Panc1 (cell line): ENCODE measurements around the gene CDC42EP4. TPM values are rescaled to one million over a fixed set of nuclear protein-coding genes. Genes with fewer than 3 reads are reported as not detected.

Experiments used
- ATAC-seq: fragments of 200-7000 bp; cut with Tn5 transposase; 2 replicates; pipeline ENCODE4 v1.9.1; 2020; ENCODE audit warnings: mild to moderate bottlenecking, moderate library complexity
- BruUV-seq: library from RNA; stranded (reverse); fragments of 400-500 nt; replicated peaks from 2 replicates; lab custom pipeline; 2021; lab: Mats Ljungman, UMichigan
- CTCF ChIA-PET: fragments of 300-600 bp; sonication (Branson Sonifier 250); formaldehyde crosslinking; loops from one replicate; lab custom pipeline; 2022; ENCODE audit warnings: antibody characterized with exemption; lab: Charles Lee
- POLR2A ChIA-PET: fragments of 300-600 bp; sonication (Branson Sonifier 250); formaldehyde crosslinking; loops from one replicate; lab custom pipeline; 2022; ENCODE audit warnings: antibody characterized with exemption; lab: Charles Lee
- DNase-seq: peaks from one replicate; pipeline ENCODE4 v3.0.0-alpha.2; 2010; ENCODE audit warnings: low read depth, low spot score
- H3K27ac ChIP-seq: 2 replicates; pipeline ENCODE4 v1.5.1; 2011; ENCODE audit warnings: mild to moderate bottlenecking, low read length, inconsistent platforms
- H3K27me3 ChIP-seq: fragments of 200-500 bp; sonication (Bioruptor generic); 2 replicates; pipeline ENCODE4 v1.6.0; 2014; ENCODE audit warnings: low read length, inconsistent platforms; ENCODE audit not compliant: control insufficient read depth, insufficient read depth
- H3K36me3 ChIP-seq: fragments of 200-500 bp; sonication (Bioruptor generic); 2 replicates; pipeline ENCODE4 v1.5.1; 2014; ENCODE audit warnings: inconsistent platforms, mild to moderate bottlenecking, low read length, moderate library complexity; ENCODE audit not compliant: control insufficient read depth, insufficient read depth
- H3K4me1 ChIP-seq: 2 replicates; pipeline ENCODE4 v1.5.1; 2011; ENCODE audit warnings: inconsistent platforms, mild to moderate bottlenecking, low read length, moderate library complexity; ENCODE audit not compliant: control insufficient read depth, insufficient read depth
- H3K4me3 ChIP-seq, 2 experiments: 2 replicates each; pipeline ENCODE4 v1.5.1; 2011 to 2012; ENCODE audit warnings: low read depth in 2 of 2, low read length in 2 of 2, mild to moderate bottlenecking in 2 of 2, inconsistent platforms in 1 of 2, moderate library complexity in 1 of 2
- H3K9me3 ChIP-seq: fragments of 200-500 bp; sonication (Bioruptor generic); 2 replicates; pipeline ENCODE4 v1.5.1; 2014; ENCODE audit warnings: low read depth, mild to moderate bottlenecking, inconsistent platforms, low read length, moderate library complexity; ENCODE audit not compliant: control insufficient read depth, insufficient read depth
- POLR2AphosphoS5 ChIP-seq: IDR thresholded peaks from 2 replicates; pipeline ENCODE4 v1.6.1; 2012; ENCODE audit warnings: mild to moderate bottlenecking, low read depth, low read length, moderate library complexity
- SIN3A ChIP-seq: IDR thresholded peaks from 2 replicates; pipeline ENCODE4 v1.6.1; 2012; ENCODE audit warnings: low read depth, mild to moderate bottlenecking, low read length, moderate library complexity, borderline replicate concordance; ENCODE audit not compliant: insufficient read depth
- TCF7L2 ChIP-seq: IDR thresholded peaks from 2 replicates; pipeline ENCODE4 v1.6.1; 2011; ENCODE audit warnings: mild to moderate bottlenecking, low read depth, low read length, inconsistent platforms
- in situ Hi-C: cut with HindIII; loops from 2 replicates; pipeline ENCODE4 v1.10.0; 2016; ENCODE audit warnings: low sequenced_read_pairs, low pct_unique_long_range_greater_than_20kb
- intact Hi-C: fragments of 100-400 bp; cut with micrococcal nuclease; formaldehyde crosslinking; loops from one replicate; pipeline ENCODE4 v1.10.0; 2022; ENCODE audit not compliant: unreplicated experiment
- total RNA-seq: library from RNA; stranded (reverse); gene quantifications from one replicate; pipeline ENCODE4 v1.2.1, GENCODE V29; 2021; ENCODE audit not compliant: unreplicated experiment
- TF ChIP-seq, protein P1 (sequence below): fragments of 450-650 bp; IDR thresholded peaks from 2 replicates; pipeline ENCODE4 v1.5.1; 2017; ENCODE audit warnings: mild to moderate bottlenecking
- TF ChIP-seq, protein P2 (sequence below), 2 experiments: IDR thresholded peaks; 2 replicates each; pipeline ENCODE4 v1.6.1; 2011 to 2012; ENCODE audit warnings: low read depth in 2 of 2, control low read depth in 1 of 2, low read length in 1 of 2, mild to moderate bottlenecking in 1 of 2, moderate library complexity in 1 of 2; ENCODE audit not compliant: insufficient read depth in 1 of 2

CDC42EP4 gene
- total RNA-seq, 1 experiment from 2014 or later: 65.9 TPM

DNA sequence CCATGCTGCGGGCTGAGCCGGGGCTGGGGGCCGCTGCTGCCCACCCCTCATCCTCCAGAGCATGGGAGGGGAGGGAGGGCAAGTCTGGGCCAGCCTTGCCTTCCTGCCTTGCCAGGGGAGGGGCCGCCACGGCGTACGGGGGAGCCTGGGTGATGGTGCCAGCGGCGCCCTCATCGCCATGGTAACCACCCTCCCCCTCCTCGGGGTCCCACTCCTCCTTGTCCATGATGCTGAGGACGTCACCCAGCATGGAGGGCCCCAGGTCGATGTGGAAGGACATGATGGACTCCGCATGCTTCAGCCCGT is 26.2 kb downstream of the CDC42EP4 start:
- no peak overlapping the region for H3K4me3 ChIP-seq
- no TSS peak for BruUV-seq
- CTCF ChIA-PET: no interaction called here
- intact Hi-C loops (no loop called here), in situ Hi-C loops (loop anchor here (10.0 kb wide), 1 partner anchor 311 kb away; no protein-coding TSS in a partner anchor)
- DNase-seq: no peak
- ATAC-seq: no peak
- H3K4me1 ChIP-seq: peaks cover 41% of the 10 kb centered on the region
- no peaks in the 10 kb centered on the region for H3K36me3 ChIP-seq
- POLR2A ChIA-PET: no interaction called here
- H3K9me3 ChIP-seq: no peaks in the 10 kb centered on the region
- TF ChIP-seq, protein P1, sequence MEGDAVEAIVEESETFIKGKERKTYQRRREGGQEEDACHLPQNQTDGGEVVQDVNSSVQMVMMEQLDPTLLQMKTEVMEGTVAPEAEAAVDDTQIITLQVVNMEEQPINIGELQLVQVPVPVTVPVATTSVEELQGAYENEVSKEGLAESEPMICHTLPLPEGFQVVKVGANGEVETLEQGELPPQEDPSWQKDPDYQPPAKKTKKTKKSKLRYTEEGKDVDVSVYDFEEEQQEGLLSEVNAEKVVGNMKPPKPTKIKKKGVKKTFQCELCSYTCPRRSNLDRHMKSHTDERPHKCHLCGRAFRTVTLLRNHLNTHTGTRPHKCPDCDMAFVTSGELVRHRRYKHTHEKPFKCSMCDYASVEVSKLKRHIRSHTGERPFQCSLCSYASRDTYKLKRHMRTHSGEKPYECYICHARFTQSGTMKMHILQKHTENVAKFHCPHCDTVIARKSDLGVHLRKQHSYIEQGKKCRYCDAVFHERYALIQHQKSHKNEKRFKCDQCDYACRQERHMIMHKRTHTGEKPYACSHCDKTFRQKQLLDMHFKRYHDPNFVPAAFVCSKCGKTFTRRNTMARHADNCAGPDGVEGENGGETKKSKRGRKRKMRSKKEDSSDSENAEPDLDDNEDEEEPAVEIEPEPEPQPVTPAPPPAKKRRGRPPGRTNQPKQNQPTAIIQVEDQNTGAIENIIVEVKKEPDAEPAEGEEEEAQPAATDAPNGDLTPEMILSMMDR: no peak
- TF ChIP-seq TCF7L2 (no peak), SIN3A (no peak), POLR2AphosphoS5 (no peak)
- TF ChIP-seq, protein P2, sequence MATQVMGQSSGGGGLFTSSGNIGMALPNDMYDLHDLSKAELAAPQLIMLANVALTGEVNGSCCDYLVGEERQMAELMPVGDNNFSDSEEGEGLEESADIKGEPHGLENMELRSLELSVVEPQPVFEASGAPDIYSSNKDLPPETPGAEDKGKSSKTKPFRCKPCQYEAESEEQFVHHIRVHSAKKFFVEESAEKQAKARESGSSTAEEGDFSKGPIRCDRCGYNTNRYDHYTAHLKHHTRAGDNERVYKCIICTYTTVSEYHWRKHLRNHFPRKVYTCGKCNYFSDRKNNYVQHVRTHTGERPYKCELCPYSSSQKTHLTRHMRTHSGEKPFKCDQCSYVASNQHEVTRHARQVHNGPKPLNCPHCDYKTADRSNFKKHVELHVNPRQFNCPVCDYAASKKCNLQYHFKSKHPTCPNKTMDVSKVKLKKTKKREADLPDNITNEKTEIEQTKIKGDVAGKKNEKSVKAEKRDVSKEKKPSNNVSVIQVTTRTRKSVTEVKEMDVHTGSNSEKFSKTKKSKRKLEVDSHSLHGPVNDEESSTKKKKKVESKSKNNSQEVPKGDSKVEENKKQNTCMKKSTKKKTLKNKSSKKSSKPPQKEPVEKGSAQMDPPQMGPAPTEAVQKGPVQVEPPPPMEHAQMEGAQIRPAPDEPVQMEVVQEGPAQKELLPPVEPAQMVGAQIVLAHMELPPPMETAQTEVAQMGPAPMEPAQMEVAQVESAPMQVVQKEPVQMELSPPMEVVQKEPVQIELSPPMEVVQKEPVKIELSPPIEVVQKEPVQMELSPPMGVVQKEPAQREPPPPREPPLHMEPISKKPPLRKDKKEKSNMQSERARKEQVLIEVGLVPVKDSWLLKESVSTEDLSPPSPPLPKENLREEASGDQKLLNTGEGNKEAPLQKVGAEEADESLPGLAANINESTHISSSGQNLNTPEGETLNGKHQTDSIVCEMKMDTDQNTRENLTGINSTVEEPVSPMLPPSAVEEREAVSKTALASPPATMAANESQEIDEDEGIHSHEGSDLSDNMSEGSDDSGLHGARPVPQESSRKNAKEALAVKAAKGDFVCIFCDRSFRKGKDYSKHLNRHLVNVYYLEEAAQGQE (IDR thresholded peaks at IDR 0.05; ENCODE audit: insufficient read depth in 1 of 2, low read depth in 2 of 2, low read length in 1 of 2): no peak
- H3K27me3 ChIP-seq: no peaks in the 10 kb centered on the region
- no peak overlapping the region for H3K27ac ChIP-seq

DNA sequence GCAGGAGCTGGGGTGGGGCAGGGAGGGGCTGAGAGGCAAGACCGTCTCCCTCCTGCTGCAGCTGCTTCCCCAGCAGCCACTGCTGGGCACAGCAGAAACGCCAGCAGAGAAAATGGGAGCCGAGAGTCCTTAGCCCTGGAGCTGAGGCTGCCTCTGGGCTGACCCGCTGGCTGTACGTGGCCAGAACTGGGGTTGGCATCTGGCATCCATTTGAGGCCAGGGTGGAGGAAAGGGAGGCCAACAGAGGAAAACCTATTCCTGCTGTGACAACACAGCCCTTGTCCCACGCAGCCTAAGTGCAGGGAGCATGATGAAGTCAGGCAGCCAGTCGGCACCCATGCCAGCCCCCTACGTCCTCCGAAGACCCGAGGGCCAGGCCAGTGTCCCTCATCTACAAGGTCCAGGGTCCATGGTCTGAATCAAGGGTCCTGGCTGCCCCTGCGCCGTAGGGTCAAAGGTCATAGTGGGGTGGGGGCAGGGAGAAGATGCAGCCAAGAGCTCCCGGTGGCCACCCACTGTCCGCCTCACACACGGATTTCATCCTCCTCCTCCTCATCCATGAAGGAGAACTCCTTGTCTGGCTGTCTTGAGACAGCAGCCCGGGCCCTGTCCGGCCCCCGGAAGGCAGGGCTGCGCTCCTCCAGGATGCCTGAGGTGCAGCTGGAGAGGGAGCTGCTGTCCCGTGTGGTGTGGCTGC is 26.7 kb downstream of the CDC42EP4 start:
- ChIA-PET POLR2A (interaction anchor here (0.5 kb wide), 1 partner anchor 553 kb away, joined by 3 read pairs; no protein-coding TSS in a partner anchor), CTCF (no interaction called here)
- no peaks in the 10 kb centered on the region for H3K36me3 ChIP-seq
- peaks cover 36% of the 10 kb centered on the region for H3K4me1 ChIP-seq
- no TSS peak for BruUV-seq
- H3K27me3 ChIP-seq: no peaks in the 10 kb centered on the region
- no peak overlapping the region for H3K27ac ChIP-seq
- ATAC-seq: no peak
- in situ Hi-C loops: loop anchor here (10.0 kb wide), 1 partner anchor 310 kb away; no protein-coding TSS in a partner anchor
- H3K4me3 ChIP-seq: no peak overlapping the region
- intact Hi-C loops: no loop called here
- H3K9me3 ChIP-seq: no peaks in the 10 kb centered on the region
- DNase-seq: no peak
- TF ChIP-seq, protein P2 (IDR thresholded peaks at IDR 0.05; ENCODE audit: insufficient read depth in 1 of 2, low read depth in 2 of 2, low read length in 1 of 2): no peak
- TF ChIP-seq, protein P1: no peak
- TF ChIP-seq TCF7L2 (no peak), SIN3A (no peak), POLR2AphosphoS5 (no peak)
